Measurements from ENCODE around the gene GABRA4. TPM values are rescaled to one million over a fixed set of nuclear protein-coding genes. Genes with fewer than 3 reads are reported as not detected.

Gene GABRA4
- total RNA-seq, 6 donors from 2014 or later: not detected

- H3K27me3 ChIP-seq: no peaks in the 10 kb centered on the region
- TF ChIP-seq, protein P1, sequence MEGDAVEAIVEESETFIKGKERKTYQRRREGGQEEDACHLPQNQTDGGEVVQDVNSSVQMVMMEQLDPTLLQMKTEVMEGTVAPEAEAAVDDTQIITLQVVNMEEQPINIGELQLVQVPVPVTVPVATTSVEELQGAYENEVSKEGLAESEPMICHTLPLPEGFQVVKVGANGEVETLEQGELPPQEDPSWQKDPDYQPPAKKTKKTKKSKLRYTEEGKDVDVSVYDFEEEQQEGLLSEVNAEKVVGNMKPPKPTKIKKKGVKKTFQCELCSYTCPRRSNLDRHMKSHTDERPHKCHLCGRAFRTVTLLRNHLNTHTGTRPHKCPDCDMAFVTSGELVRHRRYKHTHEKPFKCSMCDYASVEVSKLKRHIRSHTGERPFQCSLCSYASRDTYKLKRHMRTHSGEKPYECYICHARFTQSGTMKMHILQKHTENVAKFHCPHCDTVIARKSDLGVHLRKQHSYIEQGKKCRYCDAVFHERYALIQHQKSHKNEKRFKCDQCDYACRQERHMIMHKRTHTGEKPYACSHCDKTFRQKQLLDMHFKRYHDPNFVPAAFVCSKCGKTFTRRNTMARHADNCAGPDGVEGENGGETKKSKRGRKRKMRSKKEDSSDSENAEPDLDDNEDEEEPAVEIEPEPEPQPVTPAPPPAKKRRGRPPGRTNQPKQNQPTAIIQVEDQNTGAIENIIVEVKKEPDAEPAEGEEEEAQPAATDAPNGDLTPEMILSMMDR (IDR thresholded peaks at IDR 0.05): no peak
- TF ChIP-seq POLR2AphosphoS5 (IDR thresholded peaks at IDR 0.05): no peak
- TF ChIP-seq POLR2A (IDR thresholded peaks at IDR 0.05): no peak
- no peak for TF ChIP-seq EP300 (IDR thresholded peaks at IDR 0.05)
- WGBS, 2 donors: 91 to 95% methylated on average over 1 of the region's 1 CpG
- no peaks in the 10 kb centered on the region for H3K36me3 ChIP-seq
- no peaks in the 10 kb centered on the region for H3K9me3 ChIP-seq
- ATAC-seq (ENCODE audit: low FRiP score in 2 of 2): no peak
- no peaks in the 10 kb centered on the region for H3K4me1 ChIP-seq
- no peak overlapping the region for H3K4me3 ChIP-seq
- H3K27ac ChIP-seq: no peak overlapping the region
- DNase-seq: no peak
Observed at GRCh38 chr4:46944345-46944744, 49.0 kb downstream of the GABRA4 start.

- ATAC-seq (ENCODE audit: low FRiP score in 2 of 2) (no peak), DNase-seq (no peak)
- no peaks in the 10 kb centered on the region for H3K9me3 ChIP-seq
- no peak overlapping the region for H3K27ac ChIP-seq
- TF ChIP-seq POLR2AphosphoS5 (IDR thresholded peaks at IDR 0.05) (no peak), POLR2A (IDR thresholded peaks at IDR 0.05) (no peak), EP300 (IDR thresholded peaks at IDR 0.05) (no peak)
- TF ChIP-seq, protein P1 (IDR thresholded peaks at IDR 0.05): no peak
- no peak overlapping the region for H3K4me3 ChIP-seq
- H3K4me1 ChIP-seq: no peaks in the 10 kb centered on the region
- 41 to 58% methylated on average over 1 of the region's 1 CpG for WGBS, 2 donors
- no peaks in the 10 kb centered on the region for H3K27me3 ChIP-seq
- no peaks in the 10 kb centered on the region for H3K36me3 ChIP-seq
Observed at GRCh38 chr4:46937493-46937892, 55.9 kb downstream of the GABRA4 start.

DNA sequence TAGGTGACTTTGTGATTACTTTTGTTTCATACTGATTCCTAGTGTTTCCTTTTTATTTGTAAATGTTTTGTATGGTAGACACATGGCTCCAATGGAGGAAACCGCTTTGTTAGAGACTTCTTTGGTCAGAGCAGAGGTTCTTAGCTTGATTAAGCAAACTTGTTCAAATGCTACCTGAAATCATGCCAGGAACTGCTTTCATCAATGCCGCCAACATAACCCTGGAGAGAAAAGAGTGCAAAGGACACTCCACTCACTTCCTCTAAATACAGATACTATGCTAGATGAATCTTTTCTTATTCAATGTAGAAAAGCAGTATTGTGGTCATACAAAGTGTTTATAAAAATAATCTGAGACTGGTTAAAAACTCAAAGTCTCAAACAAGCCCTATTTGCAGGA lies 58.7 kb downstream of the GABRA4 start:
- Histone ChIP-seq H3K4me3 (no peak overlapping the region), H3K9me3 (no peaks in the 10 kb centered on the region), H3K27me3 (no peaks in the 10 kb centered on the region), H3K4me1 (no peaks in the 10 kb centered on the region), H3K36me3 (no peaks in the 10 kb centered on the region), H3K27ac (no peak overlapping the region)
- 48 to 61% methylated on average over 2 of the region's 2 CpGs for WGBS, 2 donors
- DNase-seq (no peak), ATAC-seq (ENCODE audit: low FRiP score in 2 of 2) (no peak)
- TF ChIP-seq EP300 (IDR thresholded peaks at IDR 0.05): no peak
- TF ChIP-seq POLR2AphosphoS5 (IDR thresholded peaks at IDR 0.05): no peak
- no peak for TF ChIP-seq POLR2A (IDR thresholded peaks at IDR 0.05)
- TF ChIP-seq, protein P1 (IDR thresholded peaks at IDR 0.05): no peak

- Histone ChIP-seq H3K27ac (no peak overlapping the region), H3K9me3 (no peaks in the 10 kb centered on the region), H3K27me3 (no peaks in the 10 kb centered on the region), H3K36me3 (no peaks in the 10 kb centered on the region), H3K4me1 (no peaks in the 10 kb centered on the region), H3K4me3 (no peak overlapping the region)
- 79 to 80% methylated on average over 3 of the region's 3 CpGs for WGBS, 2 donors
- ATAC-seq (ENCODE audit: low FRiP score in 2 of 2) (no peak), DNase-seq (no peak)
- TF ChIP-seq POLR2A (IDR thresholded peaks at IDR 0.05): no peak
- TF ChIP-seq, protein P1 (IDR thresholded peaks at IDR 0.05): no peak
- no peak for TF ChIP-seq EP300 (IDR thresholded peaks at IDR 0.05)
- TF ChIP-seq POLR2AphosphoS5 (IDR thresholded peaks at IDR 0.05): no peak
Observed at GRCh38 chr4:46933686-46934085, 59.7 kb downstream of the GABRA4 start.

DNA sequence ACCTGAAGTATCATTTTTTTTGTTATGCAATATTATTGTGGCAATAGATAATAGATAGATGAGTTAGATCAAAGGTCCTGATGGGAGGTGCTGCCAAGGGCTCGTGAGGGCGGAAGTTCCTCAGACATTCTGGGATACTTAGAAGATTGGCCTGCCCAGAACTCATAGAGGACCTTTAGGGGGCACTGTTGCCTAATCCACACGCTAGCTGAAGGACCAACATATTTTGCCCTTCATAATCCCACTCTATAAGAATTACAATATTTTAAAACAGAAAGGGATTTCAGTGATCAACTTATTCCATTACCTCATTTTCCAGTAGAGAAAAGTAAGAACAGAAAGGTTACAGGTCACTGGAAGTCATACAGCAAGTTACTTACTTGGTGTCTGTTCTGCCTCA lies 61.4 kb downstream of the GABRA4 start:
- no peaks in the 10 kb centered on the region for H3K36me3 ChIP-seq
- H3K4me1 ChIP-seq: no peaks in the 10 kb centered on the region
- H3K27ac ChIP-seq: no peak overlapping the region
- no peaks in the 10 kb centered on the region for H3K27me3 ChIP-seq
- H3K9me3 ChIP-seq: no peaks in the 10 kb centered on the region
- no peak overlapping the region for H3K4me3 ChIP-seq
- 11 to 12% methylated on average over 3 of the region's 3 CpGs for WGBS, 2 donors
- peak in 1 of 2 donors; percentile 24 for DNase-seq
- peak; percentile 37 to 68 for ATAC-seq (ENCODE audit: low FRiP score in 2 of 2)
- no peak for TF ChIP-seq POLR2A (IDR thresholded peaks at IDR 0.05)
- TF ChIP-seq, protein P1 (IDR thresholded peaks at IDR 0.05): peak in 2 of 6 experiments; percentile 9 to 29
- TF ChIP-seq EP300 (IDR thresholded peaks at IDR 0.05): no peak
- no peak for TF ChIP-seq POLR2AphosphoS5 (IDR thresholded peaks at IDR 0.05)

Data from upper lobe of left lung (tissue), 6 donors.